Endothelial cell of umbilical vein (primary cell): ENCODE results near the gene ETV6.

ENCODE experiments used
- CTCF ChIP-seq, 2 donors: IDR thresholded peaks; 1 replicate in 1 of 2; 2 replicates in 1 of 2; pipeline ENCODE4 v1.5.1; 2011; ENCODE audit warnings: low read length in 2 of 2, mild to moderate bottlenecking in 2 of 2, moderate library complexity in 2 of 2, control low read depth in 1 of 2, inconsistent platforms in 1 of 2, low read depth in 1 of 2; ENCODE audit not compliant: insufficient read depth in 1 of 2; ENCODE audit errors: extremely low read depth in 1 of 2
- EZH2 ChIP-seq: IDR thresholded peaks from 2 replicates; pipeline ENCODE4 v1.6.1; 2012; ENCODE audit warnings: borderline replicate concordance, low read depth, mild to moderate bottlenecking, moderate library complexity, low read length, inconsistent platforms; ENCODE audit not compliant: severe bottlenecking
- FOS ChIP-seq: IDR thresholded peaks from 2 replicates; pipeline ENCODE4 v1.6.1; 2011; ENCODE audit warnings: mild to moderate bottlenecking, low read length, moderate library complexity, borderline replicate concordance; ENCODE audit not compliant: insufficient read depth
- JUN ChIP-seq: IDR thresholded peaks from 2 replicates; pipeline ENCODE4 v1.6.1; 2011; ENCODE audit warnings: borderline replicate concordance, low read depth; ENCODE audit not compliant: insufficient read length, insufficient read depth
- MAX ChIP-seq: IDR thresholded peaks from 2 replicates; pipeline ENCODE4 v1.6.1; 2011; ENCODE audit not compliant: insufficient read depth, insufficient read length
- MYC ChIP-seq: IDR thresholded peaks from one replicate; pipeline ENCODE4 v1.6.1; 2011; ENCODE audit warnings: mild to moderate bottlenecking, low read depth, low read length
- POLR2A ChIP-seq: IDR thresholded peaks from 2 replicates; pipeline ENCODE4 v1.6.1; 2012; ENCODE audit warnings: low read depth, mild to moderate bottlenecking, control low read depth, low read length
- POLR2AphosphoS5 ChIP-seq: IDR thresholded peaks from 2 replicates; pipeline ENCODE4 v1.6.1; 2012; ENCODE audit warnings: low read depth, mild to moderate bottlenecking, control low read depth, low read length, moderate library complexity; ENCODE audit not compliant: insufficient read depth

- TF ChIP-seq CTCF (IDR thresholded peaks at IDR 0.05; ENCODE audit: extremely low read depth in 1 of 2, insufficient read depth in 1 of 2, low read depth in 1 of 2, low read length in 2 of 2) (no peak), POLR2A (no peak), EZH2 (no peak), MAX (no peak), MYC (no peak), JUN (peak; percentile 34), POLR2AphosphoS5 (no peak), FOS (peak; percentile 52)
These were observed 236.9 kb downstream of the ETV6 start for GRCh38 chr12:11886339-11886738.
